ENCODE data around the gene HES3. TPM values are rescaled to one million over a fixed set of nuclear protein-coding genes. Genes with fewer than 3 reads are reported as not detected.

HES3 gene
- total RNA-seq, 1 experiment from 2014 or later: not detected

DNA sequence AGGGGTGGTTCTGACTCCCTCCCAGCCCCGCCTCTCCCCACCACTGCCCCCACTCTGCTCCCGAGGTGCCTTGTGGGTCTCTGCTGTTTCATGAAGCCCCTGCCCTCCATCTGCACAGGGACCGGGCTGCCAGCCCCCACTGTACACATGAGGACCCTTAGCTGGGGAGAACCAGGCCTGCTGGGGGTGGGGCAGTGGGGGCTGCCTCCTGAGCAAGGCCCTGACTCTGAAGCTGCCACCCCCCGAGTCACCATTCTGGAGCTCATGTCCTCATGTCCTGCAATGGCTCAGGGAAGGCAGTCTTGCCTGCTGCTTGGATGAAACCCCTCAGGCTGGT, 8.4 kb downstream of the HES3 start:
- BruUV-seq (replicated peaks): no TSS peak
- TF ChIP-seq CTCF (conservative IDR thresholded peaks at IDR 0.05; ENCODE audit: low read depth, low read length): no peak
- no peak for TF ChIP-seq EZH2 (IDR thresholded peaks at IDR 0.05; ENCODE audit: borderline replicate concordance, low read depth, low read length, poor library complexity, severe bottlenecking)
- CTCF ChIA-PET: no interaction called here

DNA sequence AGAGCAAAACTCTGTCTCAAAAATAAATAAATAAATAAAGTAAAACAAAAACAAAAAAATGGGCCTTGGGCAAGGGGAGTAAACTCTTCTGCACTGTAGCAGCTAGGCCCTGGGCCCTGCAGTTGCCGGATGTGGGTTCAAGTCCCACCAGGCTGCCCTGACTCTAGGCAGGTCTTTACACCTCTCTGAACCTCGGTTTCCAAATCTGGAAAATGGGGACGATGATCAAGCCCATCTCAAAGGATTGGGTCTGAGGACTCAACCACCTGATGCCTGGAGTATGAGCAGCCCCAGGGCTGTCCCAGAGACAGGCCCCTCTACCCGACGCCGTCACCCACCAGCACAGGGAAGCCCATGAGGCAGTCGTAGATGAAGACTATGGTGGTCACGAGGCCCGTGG, 9.4 kb downstream of the HES3 start:
- ChIA-PET POLR2A (ENCODE audit: low non-redundant PET) (no interaction called here), CTCF (no interaction called here)

More for the DNA sequence above, 8.4 kb downstream of the HES3 start:
- Histone ChIP-seq H3K9me3 (ENCODE audit: low read depth, low read length, poor library complexity, severe bottlenecking) (no peaks in the 10 kb centered on the region), H3K36me3 (ENCODE audit: insufficient read depth, low read length, poor library complexity, severe bottlenecking) (no peaks in the 10 kb centered on the region), H3K27me3 (replicated peaks; ENCODE audit: insufficient read depth, low read depth, low read length, poor library complexity) (peaks cover 10% of the 10 kb centered on the region), H3K4me1 (ENCODE audit: insufficient read depth, low read length, poor library complexity, severe bottlenecking) (no peaks in the 10 kb centered on the region), H3K27ac (ENCODE audit: low read depth, low read length, poor library complexity, severe bottlenecking) (no peak overlapping the region), H3K4me3 (ENCODE audit: low read depth, low read length, poor library complexity, severe bottlenecking) (no peak overlapping the region)
- no peak for DNase-seq (ENCODE audit: low spot score)
- POLR2A ChIA-PET (ENCODE audit: low non-redundant PET): no interaction called here
- intact Hi-C loops (cut with micrococcal nuclease; ENCODE audit: unreplicated experiment): no loop called here

GRCh38 chr1:6254691-6255090, 10.7 kb downstream of the HES3 start:
- CTCF ChIA-PET: interaction anchor here (0.7 kb wide), 1 partner anchor 90 kb away, joined by 15 read pairs; no protein-coding TSS in a partner anchor
- intact Hi-C loops (cut with micrococcal nuclease; ENCODE audit: unreplicated experiment): no loop called here

More for the DNA sequence above, 9.4 kb downstream of the HES3 start:
- no peak overlapping the region for H3K4me3 ChIP-seq (ENCODE audit: low read depth, low read length, poor library complexity, severe bottlenecking)
- DNase-seq (ENCODE audit: low spot score): no peak
- no peak overlapping the region for H3K27ac ChIP-seq (ENCODE audit: low read depth, low read length, poor library complexity, severe bottlenecking)
- intact Hi-C loops (cut with micrococcal nuclease; ENCODE audit: unreplicated experiment): no loop called here
- H3K27me3 ChIP-seq (replicated peaks; ENCODE audit: insufficient read depth, low read depth, low read length, poor library complexity): peaks cover 10% of the 10 kb centered on the region
- no peak for TF ChIP-seq CTCF (conservative IDR thresholded peaks at IDR 0.05; ENCODE audit: low read depth, low read length)
- no peak for TF ChIP-seq EZH2 (IDR thresholded peaks at IDR 0.05; ENCODE audit: borderline replicate concordance, low read depth, low read length, poor library complexity, severe bottlenecking)
- H3K9me3 ChIP-seq (ENCODE audit: low read depth, low read length, poor library complexity, severe bottlenecking): no peaks in the 10 kb centered on the region
- H3K36me3 ChIP-seq (ENCODE audit: insufficient read depth, low read length, poor library complexity, severe bottlenecking): no peaks in the 10 kb centered on the region
- no peaks in the 10 kb centered on the region for H3K4me1 ChIP-seq (ENCODE audit: insufficient read depth, low read length, poor library complexity, severe bottlenecking)
- BruUV-seq (replicated peaks): no TSS peak

More at GRCh38 chr1:6254691-6255090, 10.7 kb downstream of the HES3 start:
- Histone ChIP-seq H3K36me3 (ENCODE audit: insufficient read depth, low read length, poor library complexity, severe bottlenecking) (no peaks in the 10 kb centered on the region), H3K4me3 (ENCODE audit: low read depth, low read length, poor library complexity, severe bottlenecking) (no peak overlapping the region), H3K4me1 (ENCODE audit: insufficient read depth, low read length, poor library complexity, severe bottlenecking) (peaks cover 3% of the 10 kb centered on the region), H3K27me3 (replicated peaks; ENCODE audit: insufficient read depth, low read depth, low read length, poor library complexity) (peaks cover 6% of the 10 kb centered on the region), H3K27ac (ENCODE audit: low read depth, low read length, poor library complexity, severe bottlenecking) (no peak overlapping the region), H3K9me3 (ENCODE audit: low read depth, low read length, poor library complexity, severe bottlenecking) (no peaks in the 10 kb centered on the region)
- POLR2A ChIA-PET (ENCODE audit: low non-redundant PET): no interaction called here
- DNase-seq (ENCODE audit: low spot score): no peak
- no TSS peak for BruUV-seq (replicated peaks)
- TF ChIP-seq CTCF (conservative IDR thresholded peaks at IDR 0.05; ENCODE audit: low read depth, low read length) (no peak), EZH2 (IDR thresholded peaks at IDR 0.05; ENCODE audit: borderline replicate concordance, low read depth, low read length, poor library complexity, severe bottlenecking) (no peak)
